HG03066 (cell line): Measurements from ENCODE around the gene PCDH9.

Source experiments
- ATAC-seq: cut with Tn5 transposase; IDR thresholded peaks from one replicate; pipeline ENCODE4 v1.9.1; 2021; ENCODE audit warnings: low read depth; ENCODE audit not compliant: unreplicated experiment

Gene PCDH9

DNA sequence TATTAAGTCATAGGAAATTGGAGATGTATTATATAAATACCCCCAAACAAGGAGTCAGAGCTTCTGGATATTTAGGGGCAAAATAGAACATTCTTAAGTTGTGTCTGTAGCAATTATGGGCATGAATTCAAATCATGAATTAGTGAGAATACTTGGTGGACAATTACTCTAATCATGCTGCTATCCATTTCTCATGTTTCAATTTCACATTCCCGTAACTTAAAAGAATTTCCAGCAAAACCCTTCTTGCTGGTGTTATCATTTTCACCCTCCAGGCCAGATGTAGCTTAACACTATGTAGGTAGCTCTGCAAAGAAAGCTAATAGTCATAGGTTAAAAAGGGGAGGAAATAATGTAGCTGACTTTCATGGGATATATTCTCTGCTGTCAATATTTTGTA, 136.1 kb downstream of the PCDH9 start:
- ATAC-seq = no peak

DNA sequence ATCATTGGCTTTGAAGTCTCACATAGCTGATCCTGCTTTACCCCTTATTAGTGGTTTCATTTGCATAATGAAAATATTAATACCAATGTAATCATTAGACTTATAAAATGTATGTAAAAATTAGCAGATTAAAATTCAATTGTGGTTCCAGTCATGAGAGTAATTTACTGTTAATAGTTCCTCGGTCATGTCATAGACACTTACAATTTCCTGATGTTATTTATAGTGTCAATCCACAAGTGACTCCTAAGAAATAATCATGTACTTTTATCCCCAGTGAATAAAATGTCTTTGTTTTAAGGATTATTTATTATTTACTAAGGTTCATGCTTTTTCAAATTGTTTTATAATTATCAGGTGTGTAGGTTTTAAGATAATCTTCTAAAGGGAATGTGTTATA, 138.5 kb downstream of the PCDH9 start:
- no peak for ATAC-seq

DNA sequence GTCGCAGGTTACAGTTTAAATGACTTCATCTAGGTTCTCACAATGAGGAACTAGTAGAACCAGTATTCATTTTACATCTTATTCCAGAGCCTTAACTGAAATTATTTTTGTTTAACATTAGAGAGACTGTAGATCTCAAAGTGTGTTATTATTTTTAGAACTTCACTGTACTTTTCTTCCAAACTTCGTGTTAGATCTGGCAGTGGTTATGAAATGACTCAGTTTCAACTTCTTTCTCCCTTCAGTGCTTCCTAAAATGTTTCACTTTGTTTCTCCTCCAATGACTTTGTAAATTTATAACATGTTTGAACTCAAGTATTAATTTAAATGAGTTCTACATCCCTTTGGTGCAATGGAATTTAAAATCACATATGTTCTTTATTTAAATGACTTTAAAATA, 139.3 kb downstream of the PCDH9 start:
- no peak for ATAC-seq

DNA sequence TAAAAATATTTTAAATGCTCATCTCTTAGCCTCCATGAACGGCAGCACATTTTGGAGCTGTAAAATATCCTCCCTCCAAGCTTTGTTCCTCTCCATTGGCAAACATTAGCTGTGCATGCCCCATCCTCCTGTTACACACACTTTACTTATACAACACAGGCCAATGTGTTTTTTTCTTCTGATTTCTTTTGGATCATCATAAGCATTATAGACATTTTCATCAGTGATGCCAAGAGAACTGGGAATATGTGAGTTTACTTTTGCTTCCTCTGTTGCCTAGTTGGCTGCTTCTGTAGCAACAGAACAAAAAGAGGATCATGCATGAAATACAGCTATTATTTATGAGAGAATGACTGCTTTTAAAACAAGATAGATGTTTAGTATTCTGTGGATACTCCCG, 142.6 kb downstream of the PCDH9 start:
- ATAC-seq = no peak

DNA sequence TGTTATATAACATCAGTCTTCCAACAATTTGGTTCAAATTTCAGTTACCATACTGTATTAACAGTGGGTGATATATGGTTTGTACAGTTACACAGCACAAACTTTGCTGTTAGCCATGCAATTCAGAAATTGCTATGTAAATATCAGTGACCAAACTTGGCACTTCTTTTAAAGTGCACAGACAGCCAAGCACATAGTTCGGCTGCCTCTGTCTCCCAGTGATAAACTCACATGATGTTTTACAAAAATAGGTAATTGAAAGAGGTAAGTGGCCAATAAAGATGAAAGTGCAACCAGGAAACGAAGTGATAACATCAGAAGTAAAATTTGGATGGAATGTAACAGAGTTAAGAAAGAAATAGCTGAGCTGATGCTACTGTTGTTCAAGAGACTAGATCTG, 143.9 kb downstream of the PCDH9 start:
- ATAC-seq = no peak

DNA sequence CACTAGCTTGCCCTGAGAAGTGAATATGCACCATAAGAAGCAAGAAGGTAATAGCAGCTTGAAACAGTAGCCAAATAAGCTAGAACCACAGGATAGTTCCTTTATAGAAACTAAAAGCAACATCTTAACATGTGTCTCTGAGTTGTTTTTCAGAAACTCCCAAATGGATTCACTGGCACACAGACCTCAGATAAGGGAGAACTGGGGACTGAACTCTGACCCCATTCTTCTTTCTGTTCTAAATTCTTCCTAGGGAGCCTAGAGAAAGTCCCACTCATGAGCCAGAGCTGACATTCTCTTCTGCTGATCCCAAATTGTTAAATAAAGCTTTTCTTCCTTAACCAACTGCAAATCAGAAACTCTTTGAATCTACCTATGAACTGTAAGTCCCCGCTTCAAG, 146.1 kb downstream of the PCDH9 start:
- ATAC-seq = no peak

DNA sequence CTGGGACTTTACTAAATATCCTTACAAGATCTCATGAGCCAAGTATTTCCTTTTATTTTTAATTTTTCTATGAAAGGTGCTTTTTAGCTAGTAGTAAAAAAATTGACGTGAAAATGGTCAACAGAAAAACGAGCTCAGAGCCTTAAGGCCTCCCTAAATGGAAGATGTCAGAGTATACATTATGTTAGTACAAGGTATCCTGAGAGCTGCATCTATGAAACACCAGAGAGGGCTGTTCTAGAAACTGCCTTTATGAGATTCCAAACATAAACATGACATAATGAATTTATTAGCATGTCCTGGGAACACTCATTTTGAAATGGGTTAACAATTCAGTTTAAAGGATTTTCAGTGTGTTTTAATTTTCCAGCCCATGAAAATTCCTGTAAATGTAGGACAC, 146.6 kb downstream of the PCDH9 start:
- ATAC-seq = no peak

DNA sequence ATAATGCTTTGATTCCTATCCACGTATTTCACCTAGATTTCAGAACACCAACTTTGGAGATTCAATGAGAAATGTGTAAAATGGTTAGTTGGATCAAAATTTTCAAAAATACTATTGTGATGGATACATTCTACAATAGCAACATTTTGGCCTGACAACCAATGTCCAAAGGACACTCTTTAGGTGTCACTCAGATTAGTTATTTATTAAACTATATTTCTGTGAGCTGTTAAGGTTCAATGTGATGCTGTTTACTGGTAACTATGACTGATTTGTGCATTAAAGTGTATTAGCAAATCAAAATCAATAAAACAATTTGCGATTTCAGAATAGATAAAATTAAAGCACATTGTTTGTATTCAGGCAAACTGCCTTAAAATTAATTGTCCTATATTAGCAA, 149.8 kb downstream of the PCDH9 start:
- ATAC-seq = no peak

DNA sequence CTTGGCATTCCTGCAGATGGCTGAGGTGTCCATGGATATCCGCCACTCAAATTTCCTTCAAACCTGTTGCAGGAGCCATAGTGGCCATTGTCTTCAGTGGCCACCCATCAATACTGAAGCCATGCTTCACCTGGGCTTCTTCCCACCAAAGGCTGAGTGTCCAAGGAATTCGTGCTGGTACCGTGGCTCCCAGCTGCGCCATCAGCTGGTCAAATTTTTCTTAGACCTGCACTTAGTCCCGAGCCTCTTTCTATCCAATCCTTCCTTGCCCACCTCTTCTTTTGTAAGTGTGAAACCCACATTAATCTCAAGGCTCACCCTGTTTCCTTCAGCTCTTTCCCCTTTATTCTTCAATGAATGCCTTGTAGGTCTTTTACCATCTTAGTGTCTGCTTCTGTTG, 152.1 kb downstream of the PCDH9 start:
- no peak for ATAC-seq

DNA sequence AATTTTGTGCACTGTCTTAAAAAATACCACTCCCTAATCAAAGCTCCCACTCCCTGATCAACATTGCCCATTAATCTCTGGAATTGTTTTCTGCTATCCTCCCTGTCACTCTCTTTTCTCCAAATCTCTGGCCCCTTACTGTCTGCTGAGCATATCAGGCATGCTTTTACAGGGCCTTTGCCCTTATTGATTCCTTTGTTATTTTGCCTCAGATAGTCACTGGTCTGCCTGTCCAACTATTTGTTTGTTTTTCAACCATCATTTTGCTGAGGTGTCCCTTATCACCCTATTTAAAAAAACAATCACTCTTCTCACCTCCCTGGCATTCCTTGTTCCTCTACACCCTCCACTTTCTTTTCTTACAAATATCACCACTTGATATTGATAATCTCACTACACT, 153.0 kb downstream of the PCDH9 start:
- no peak for ATAC-seq

DNA sequence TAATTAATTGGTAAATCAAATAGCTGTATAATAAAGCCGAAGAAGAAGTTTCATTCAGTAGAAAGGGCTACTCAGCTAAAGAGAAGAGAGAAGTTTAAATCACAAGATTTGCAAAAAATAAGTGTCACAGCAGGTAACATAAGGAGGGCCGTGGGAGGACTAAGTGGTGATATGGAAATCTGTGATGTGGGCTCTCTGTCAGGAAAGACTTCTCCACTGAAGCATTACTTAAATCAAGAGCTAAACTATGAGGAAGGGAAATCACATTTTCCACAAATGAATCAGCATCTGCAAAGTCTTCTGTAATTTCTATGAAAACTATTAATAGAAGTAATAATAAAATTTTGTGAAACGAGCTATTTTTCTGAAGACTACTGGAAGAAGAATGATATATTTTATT, 153.8 kb downstream of the PCDH9 start:
- ATAC-seq = no peak

DNA sequence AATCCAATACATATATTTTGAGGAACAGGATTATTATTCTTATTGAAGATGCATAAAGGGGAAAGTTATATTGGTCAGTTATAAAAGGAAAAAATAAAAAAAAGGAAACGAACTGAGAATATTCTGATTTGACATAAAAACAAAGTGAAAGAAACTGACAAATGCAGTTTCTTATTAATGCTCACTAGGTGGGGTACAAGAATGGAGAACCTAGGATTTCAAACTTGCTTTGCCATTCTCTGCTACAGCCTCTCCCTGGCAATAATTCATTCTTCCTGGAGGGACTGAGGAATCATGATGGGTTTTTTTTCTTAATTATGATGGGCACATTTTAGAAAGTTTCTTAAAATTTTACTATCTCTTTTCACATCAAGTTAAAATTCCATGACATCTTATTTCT, 154.9 kb downstream of the PCDH9 start:
- no peak for ATAC-seq

DNA sequence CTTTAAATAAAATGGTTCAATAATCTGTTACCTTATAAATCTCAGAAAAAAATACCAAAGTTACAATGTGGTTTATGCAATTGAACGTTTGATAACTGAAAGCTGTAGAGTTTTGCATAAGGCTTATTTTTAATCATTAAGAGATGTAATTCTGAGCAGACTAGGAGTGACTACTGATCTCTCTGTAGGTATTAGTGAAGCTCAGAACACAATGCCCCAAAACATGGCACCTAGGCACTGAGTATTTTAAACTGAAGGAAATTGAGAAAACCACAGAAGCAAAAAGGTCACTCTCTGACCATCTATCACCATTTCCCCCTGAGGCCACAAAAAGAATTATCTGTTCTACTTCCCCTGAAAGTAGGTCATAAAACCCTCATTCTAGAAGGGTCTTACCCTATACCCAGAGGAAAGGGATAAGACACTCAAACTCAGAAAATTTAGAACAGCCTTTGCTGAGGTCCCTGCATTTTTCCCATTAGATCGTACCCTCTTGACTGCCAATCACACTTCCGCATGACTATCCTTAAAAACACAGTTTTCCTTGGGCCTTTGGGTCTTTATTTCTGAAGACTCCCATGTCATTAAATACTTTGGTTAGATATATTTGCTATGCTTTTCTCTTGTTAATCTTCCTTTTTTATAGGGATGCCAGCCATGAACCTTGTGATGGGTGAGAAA, 158.1 kb downstream of the PCDH9 start:
- ATAC-seq = no peak

DNA sequence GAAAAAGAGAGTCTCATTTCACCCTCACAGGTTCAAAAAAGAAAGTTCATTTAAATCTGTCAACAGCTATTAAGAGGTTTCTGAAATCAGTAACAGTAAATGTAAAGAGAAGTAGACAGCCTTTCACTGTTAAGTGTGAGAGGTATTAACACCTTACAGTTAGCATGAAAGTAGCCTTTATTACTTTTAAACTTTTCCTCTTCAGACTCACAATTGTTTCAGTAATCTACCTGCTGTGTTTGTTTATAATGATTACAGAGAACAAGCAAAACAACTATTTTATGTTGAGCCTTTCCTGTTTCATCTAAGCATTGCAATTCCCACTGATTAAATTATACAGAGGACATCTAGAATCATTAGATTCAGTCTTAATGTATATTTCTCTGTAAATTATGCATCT, 159.8 kb downstream of the PCDH9 start:
- ATAC-seq = no peak

DNA sequence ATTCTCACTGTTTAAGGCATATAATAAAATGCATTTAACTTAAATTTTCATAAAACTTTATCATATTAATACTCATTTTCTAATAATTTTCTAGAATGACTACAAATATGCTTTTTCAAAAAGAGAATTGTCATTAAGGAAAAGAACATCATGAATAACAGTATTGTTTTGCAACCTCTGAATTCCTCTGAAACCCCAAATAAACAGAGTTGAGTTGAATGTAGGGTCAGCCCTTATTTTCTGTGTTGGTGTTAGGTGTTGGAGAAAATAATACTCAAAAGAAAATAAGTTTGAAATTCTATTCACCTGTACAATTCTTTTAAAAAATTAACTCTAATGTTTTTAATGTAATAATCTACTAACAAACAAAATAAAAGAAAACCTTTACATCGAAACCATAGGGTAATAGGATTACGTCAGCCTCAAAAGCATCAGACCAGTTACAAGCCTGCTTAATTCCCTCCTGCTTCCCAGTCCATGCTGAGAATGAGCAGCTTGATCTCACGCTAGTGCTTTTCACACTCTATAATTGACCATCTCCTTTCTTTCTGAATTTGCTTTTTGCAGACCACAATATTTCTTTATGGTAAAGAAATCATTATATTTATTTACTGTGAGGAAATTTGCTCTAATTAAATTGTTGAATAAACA, 160.9 kb downstream of the PCDH9 start:
- no peak for ATAC-seq

DNA sequence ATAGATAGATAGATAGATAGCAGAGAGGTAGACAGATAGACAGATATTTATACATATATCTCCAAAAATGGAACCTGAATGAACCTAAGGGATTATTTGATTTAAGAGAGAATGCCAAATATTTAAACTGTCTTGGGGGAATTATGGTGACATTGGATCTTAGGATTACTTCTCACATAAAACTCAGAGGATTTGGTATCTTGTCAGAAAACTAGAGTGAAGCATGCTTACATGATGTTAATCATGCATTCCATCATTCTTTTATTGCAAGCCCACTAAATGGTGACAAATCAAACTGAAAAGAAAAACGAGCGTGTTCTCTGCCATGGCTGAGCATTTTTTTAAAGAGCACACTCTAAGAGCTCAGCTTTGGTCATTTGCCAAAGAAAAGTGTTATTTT, 165.2 kb downstream of the PCDH9 start:
- no peak for ATAC-seq

DNA sequence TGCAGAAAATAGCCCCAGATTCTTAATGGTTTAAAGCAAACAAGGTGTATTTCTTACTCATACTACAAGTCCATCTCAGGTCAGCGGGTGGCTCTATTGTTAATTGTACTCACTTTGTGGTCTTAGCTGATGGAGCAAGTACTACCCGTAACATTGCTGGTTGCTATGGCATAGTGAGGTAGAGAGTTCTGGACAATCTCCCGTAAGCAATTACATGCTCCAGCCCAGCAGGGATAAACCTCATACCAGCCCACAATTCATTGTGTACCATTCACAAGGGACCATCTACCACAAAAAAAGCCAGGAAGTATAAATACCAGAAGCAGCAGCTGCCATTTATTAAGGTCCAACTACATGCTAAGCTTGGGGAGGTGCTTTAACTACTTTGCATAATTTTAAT, 167.1 kb downstream of the PCDH9 start:
- no peak for ATAC-seq

DNA sequence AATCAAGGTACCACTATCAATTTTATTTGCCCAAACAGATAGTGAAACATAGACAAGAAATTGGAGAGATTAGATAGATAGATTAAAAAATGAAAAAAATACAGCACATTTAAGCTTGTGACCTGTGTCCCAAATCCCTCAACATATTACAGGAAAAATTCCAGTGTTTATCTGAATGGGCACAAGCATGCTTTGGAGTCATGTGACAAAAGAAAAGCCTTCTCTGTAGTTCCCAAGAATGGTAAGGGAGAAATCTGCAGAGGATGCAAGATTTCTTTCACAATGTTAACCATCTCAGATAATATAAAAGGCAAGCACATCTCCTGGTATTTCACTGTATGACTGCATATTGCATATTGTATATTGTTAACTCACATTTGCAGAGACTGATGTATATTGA, 168.0 kb downstream of the PCDH9 start:
- ATAC-seq = no peak

DNA sequence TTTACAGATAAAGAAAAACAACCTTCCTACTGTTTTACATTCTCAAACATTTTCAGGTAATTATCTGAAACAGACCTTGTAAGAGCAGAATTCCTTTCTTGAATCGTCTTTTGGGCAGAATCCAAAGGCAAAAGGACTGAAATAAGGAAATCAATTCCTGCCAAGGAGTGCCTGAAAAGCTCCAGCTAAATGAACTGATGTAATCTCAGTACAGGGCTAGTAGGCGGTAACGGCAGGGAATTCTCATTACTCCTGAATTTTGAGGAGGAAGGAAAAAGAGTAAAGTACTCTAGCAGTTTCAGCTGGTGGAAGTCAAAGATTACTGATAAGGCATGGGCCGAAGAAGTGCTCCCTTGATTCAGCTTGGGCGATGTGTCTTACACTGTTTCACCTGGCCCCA, 168.4 kb downstream of the PCDH9 start:
- no peak for ATAC-seq

DNA sequence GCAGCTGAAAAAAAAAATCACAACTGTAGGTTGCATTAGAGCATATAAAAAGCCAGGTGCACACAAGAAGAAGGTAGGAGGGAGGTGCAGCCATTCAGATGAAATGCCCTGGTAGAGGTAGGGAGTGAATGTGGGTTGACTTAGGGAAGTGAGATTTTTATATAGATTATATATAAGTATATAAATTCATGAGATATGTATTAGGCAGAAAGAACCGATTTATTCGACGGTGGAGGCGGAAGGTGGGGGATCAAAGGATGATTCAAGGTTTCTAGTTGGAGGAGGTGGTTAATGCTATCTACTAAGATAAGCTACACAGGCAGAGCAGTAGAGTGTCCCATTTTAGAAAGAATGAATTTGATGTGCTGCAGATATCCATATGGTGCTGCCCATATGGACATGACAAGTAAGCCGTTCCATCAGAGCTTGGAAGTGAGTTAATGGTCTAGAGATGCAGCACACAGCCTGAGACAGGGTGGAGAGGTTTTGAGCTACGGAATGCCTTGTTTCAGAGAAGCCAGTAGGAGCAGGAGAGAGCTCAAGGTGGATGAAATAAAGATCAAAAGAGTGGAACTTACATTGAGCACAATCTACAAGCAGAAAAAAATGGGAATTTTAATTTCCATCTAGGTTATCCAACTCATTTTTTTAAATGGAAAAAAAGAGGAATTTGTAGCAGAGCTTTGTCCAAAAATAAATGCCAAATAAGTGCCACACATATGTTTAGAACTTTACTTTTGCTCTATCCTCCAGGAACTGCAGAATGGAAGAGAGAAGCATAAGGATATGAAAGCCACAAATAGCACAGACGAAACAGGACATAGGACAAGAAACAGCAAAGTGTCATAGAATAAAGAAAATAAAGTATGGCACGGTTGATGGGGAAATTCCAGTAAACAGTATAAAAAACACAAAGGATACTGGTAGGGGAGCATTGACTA, 177.3 kb downstream of the PCDH9 start:
- ATAC-seq = no peak

DNA sequence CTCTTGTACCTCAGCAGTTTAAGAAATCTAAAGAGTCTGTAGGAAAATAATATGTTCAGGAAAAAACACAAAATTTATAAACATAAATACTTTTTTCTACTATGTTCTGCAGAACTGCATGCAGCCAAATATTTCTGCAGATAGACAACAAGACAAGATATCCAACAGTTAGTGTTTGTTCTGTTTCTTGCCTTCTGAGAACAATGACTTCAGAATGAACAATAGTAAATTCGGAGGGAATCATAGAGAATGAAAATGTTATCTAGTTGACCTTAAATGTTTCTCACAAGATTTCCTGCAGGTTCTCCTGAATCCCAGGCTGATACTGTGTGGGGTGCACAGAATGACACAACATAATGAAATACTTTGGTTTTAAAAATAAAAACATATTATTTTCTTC, 180.4 kb downstream of the PCDH9 start:
- ATAC-seq = no peak

DNA sequence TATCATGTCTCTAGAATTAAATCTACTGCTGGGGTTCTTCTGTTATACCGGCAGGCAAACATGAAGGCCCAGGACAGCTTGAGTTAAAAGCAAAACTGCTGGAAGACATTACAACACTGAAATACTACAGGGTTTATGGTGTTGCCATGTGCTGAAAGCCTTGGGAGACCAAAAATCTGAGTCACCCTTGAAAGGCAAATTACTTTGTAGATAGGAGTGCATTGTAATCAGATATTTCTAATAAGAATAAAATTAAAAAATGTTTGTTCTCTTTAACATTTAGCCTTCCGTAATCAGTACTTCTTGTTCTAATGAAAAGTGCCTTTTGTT, 181.3 kb downstream of the PCDH9 start:
- no peak for ATAC-seq
